Esophagus muscularis mucosa (tissue), 3 donors: Measurements from ENCODE around the gene MET.

Experiments used
- POLR2AphosphoS5 ChIP-seq, 2 donors: sonication (generic); formaldehyde crosslinking; IDR thresholded peaks; one replicate each; pipeline ENCODE4 v1.6.1; 2017; ENCODE audit warnings: antibody characterized with exemption in 2 of 2
- TF ChIP-seq, protein P1 (sequence below), 3 experiments: fragments of 200-600 bp in 2 of 3; fragments of 450-650 bp in 1 of 3; sonication (generic) in 2 of 3; IDR thresholded peaks; one replicate each; pipeline ENCODE4 v1.5.1; 2017 to 2019; ENCODE audit warnings: antibody characterized with exemption in 3 of 3, mild to moderate bottlenecking in 2 of 3, moderate library complexity in 1 of 3

DNA sequence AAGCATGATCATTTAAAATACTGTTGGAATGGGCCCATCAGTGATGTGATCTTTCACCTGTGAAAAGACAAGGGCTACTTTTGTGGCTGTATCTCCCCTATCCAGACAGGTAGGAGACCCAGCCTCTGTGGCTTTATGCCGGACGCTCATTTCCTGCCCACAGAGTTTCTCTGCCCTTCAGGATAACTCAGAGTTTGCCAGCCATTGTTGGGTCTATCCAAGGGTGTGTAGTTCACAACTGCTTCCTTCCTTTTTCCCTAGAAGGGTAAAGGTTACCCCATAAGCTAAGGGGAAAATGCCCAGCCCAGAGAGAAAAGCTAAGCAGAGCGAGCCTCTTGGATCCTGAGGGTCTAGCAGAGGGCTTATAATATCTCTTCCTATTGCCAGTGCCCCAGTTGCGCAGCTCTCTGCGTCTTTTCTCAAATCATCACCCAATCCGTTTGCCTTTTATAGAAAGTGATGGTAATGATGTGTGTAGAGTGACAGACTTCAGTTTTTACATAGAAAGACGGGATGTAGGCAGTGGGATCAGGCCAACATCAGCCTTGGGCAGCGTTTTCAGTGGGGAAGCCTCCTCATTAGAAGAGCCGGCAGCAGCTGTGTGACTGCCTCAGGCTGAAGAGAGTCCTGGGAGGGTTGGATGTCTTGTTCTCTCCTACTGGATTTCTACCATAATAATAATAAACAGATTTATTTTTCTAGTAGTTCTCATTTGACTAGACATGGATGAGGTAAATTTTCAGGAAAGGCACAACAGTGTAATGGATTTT lies 80.5 kb downstream of the MET start:
- TF ChIP-seq, protein P1, sequence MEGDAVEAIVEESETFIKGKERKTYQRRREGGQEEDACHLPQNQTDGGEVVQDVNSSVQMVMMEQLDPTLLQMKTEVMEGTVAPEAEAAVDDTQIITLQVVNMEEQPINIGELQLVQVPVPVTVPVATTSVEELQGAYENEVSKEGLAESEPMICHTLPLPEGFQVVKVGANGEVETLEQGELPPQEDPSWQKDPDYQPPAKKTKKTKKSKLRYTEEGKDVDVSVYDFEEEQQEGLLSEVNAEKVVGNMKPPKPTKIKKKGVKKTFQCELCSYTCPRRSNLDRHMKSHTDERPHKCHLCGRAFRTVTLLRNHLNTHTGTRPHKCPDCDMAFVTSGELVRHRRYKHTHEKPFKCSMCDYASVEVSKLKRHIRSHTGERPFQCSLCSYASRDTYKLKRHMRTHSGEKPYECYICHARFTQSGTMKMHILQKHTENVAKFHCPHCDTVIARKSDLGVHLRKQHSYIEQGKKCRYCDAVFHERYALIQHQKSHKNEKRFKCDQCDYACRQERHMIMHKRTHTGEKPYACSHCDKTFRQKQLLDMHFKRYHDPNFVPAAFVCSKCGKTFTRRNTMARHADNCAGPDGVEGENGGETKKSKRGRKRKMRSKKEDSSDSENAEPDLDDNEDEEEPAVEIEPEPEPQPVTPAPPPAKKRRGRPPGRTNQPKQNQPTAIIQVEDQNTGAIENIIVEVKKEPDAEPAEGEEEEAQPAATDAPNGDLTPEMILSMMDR (IDR thresholded peaks at IDR 0.05) = no peak
- TF ChIP-seq POLR2AphosphoS5 (IDR thresholded peaks at IDR 0.05) = no peak
